ENCODE results near the gene PLEKHA5.

Gene PLEKHA5

GRCh38 chr12:19415563-19415962 is 286.0 kb downstream of the PLEKHA5 start:
- ChIA-PET CTCF (interaction anchor here (0.6 kb wide), 1 partner anchor 209 kb away, joined by 3 read pairs; no protein-coding TSS in a partner anchor), POLR2A (ENCODE audit: low non-redundant PET) (no interaction called here)
- H3K27ac ChIP-seq = no peak overlapping the region
- no peak for DNase-seq (ENCODE audit: low spot score)
- no peak for TF ChIP-seq CTCF (conservative IDR thresholded peaks at IDR 0.05; ENCODE audit: low read depth)

- H3K27ac ChIP-seq = no peak overlapping the region
- TF ChIP-seq CTCF (conservative IDR thresholded peaks at IDR 0.05; ENCODE audit: low read depth) = no peak
- CTCF ChIA-PET = no interaction called here
- DNase-seq (ENCODE audit: low spot score) = no peak
- POLR2A ChIA-PET (ENCODE audit: low non-redundant PET) = no interaction called here
These were observed 289.6 kb downstream of the PLEKHA5 start for GRCh38 chr12:19419086-19419485.

GRCh38 chr12:19421503-19422282 is 292.2 kb downstream of the PLEKHA5 start:
- TF ChIP-seq CTCF (conservative IDR thresholded peaks at IDR 0.05; ENCODE audit: low read depth) = no peak
- POLR2A ChIA-PET (ENCODE audit: low non-redundant PET) = no interaction called here
- no peak overlapping the region for H3K27ac ChIP-seq
- CTCF ChIA-PET = interaction anchor here (0.6 kb wide), 1 partner anchor 813 kb away, joined by 3 read pairs; no protein-coding TSS in a partner anchor
- DNase-seq (ENCODE audit: low spot score) = no peak

- POLR2A ChIA-PET (ENCODE audit: low non-redundant PET) = no interaction called here
- TF ChIP-seq CTCF (conservative IDR thresholded peaks at IDR 0.05; ENCODE audit: low read depth) = no peak
- H3K27ac ChIP-seq = no peak overlapping the region
- CTCF ChIA-PET = no interaction called here
- DNase-seq (ENCODE audit: low spot score) = no peak
These were observed 293.8 kb downstream of the PLEKHA5 start for GRCh38 chr12:19423166-19423930.

Data from RWPE1 (cell line).